Cardiac muscle cell (in vitro differentiated cells and primary cell): ENCODE measurements around the gene TSHZ1. TPM values are rescaled to one million over a fixed set of nuclear protein-coding genes. Genes with fewer than 3 reads are reported as not detected.
A peak's percentile ranks its signal among the peaks of the same experiment; 100 is the strongest.

Experiments used
- DNase-seq, 2 donors: peaks; one replicate each; pipeline versions ENCODE4 v3.0.0 to v3.0.0-alpha.2; 2010 to 2017; ENCODE audit warnings: low read depth in 1 of 2, low spot score in 1 of 2
- H3K27ac ChIP-seq: fragments of 200-600 bp; sonication (generic); 2 replicates; pipeline ENCODE4 v1.5.1; 2016
- H3K27me3 ChIP-seq: fragments of 200-600 bp; sonication (generic); 2 replicates; pipeline ENCODE4 v1.6.0; 2016; ENCODE audit warnings: control low read depth
- H3K36me3 ChIP-seq: fragments of 200-600 bp; sonication (generic); 2 replicates; pipeline ENCODE4 v1.5.1; 2016; ENCODE audit warnings: control low read depth
- H3K4me1 ChIP-seq: fragments of 200-600 bp; sonication (generic); 2 replicates; pipeline ENCODE4 v1.8.1; 2017; ENCODE audit warnings: low read depth, mild to moderate bottlenecking, mixed run types
- H3K4me3 ChIP-seq: fragments of 200-600 bp; sonication (generic); 2 replicates; pipeline ENCODE4 v1.5.1; 2016; ENCODE audit warnings: mild to moderate bottlenecking
- H3K9me3 ChIP-seq: fragments of 200-600 bp; sonication (generic); 2 replicates; pipeline ENCODE4 v1.5.1; 2017; ENCODE audit warnings: low read depth, mild to moderate bottlenecking, control low read depth
- polyA plus RNA-seq: library from polyadenylated mRNA; unstranded; fragments of >200 nt; fragmentation: Nextera tagmentation; extraction: Ambion mirVana; gene quantifications from 2 replicates; pipeline ENCODE4 v1.2.1, GENCODE V29; 2016
- total RNA-seq: library from RNA; depleted of rRNA; stranded (reverse); fragments of >200 nt; gene quantifications from 2 replicates; pipeline ENCODE4 v1.2.3, GENCODE V29; 2016
- TF ChIP-seq, protein P1 (sequence below): IDR thresholded peaks from 2 replicates; pipeline ENCODE4 v1.5.1; 2012; ENCODE audit warnings: low read depth, mild to moderate bottlenecking, low read length

Gene TSHZ1
- total and polyA plus RNA-seq, 2 experiments from 2014 or later, result 6.5 to 13.5 TPM

- Histone ChIP-seq H3K27me3 (no peaks in the 10 kb centered on the region), H3K36me3 (no peaks in the 10 kb centered on the region), H3K9me3 (no peaks in the 10 kb centered on the region), H3K27ac (no peak overlapping the region), H3K4me3 (no peak overlapping the region), H3K4me1 (peaks cover 6% of the 10 kb centered on the region)
- TF ChIP-seq, protein P1, sequence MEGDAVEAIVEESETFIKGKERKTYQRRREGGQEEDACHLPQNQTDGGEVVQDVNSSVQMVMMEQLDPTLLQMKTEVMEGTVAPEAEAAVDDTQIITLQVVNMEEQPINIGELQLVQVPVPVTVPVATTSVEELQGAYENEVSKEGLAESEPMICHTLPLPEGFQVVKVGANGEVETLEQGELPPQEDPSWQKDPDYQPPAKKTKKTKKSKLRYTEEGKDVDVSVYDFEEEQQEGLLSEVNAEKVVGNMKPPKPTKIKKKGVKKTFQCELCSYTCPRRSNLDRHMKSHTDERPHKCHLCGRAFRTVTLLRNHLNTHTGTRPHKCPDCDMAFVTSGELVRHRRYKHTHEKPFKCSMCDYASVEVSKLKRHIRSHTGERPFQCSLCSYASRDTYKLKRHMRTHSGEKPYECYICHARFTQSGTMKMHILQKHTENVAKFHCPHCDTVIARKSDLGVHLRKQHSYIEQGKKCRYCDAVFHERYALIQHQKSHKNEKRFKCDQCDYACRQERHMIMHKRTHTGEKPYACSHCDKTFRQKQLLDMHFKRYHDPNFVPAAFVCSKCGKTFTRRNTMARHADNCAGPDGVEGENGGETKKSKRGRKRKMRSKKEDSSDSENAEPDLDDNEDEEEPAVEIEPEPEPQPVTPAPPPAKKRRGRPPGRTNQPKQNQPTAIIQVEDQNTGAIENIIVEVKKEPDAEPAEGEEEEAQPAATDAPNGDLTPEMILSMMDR, result no peak
- no peak for DNase-seq
These were observed 40.9 kb downstream of the TSHZ1 start for GRCh38 chr18:75251466-75251865.

GRCh38 chr18:75252136-75252535 lies 41.5 kb downstream of the TSHZ1 start:
- no peak overlapping the region for H3K27ac ChIP-seq
- H3K27me3 ChIP-seq, result no peaks in the 10 kb centered on the region
- TF ChIP-seq, protein P1, result no peak
- H3K4me3 ChIP-seq, result no peak overlapping the region
- peaks cover 6% of the 10 kb centered on the region for H3K4me1 ChIP-seq
- H3K9me3 ChIP-seq, result no peaks in the 10 kb centered on the region
- DNase-seq, result no peak
- no peaks in the 10 kb centered on the region for H3K36me3 ChIP-seq

DNA sequence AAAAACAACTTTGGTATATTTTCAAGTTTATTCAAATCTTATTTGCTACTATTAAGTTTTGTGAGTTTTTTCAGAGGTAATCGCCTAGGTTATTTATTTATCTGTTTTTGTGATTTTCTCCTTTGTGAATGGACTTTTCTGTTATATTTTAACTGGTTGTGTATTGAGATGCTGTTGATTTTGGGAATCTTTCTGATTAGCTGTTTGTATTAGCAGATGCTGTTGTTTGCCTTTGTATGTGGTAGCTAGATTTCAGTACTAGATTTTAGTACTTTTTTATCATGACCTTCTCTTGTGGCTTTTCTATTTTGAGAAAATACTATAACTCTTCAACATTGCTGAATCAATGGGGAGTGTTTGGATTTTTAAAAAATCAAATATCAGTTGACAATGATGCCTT lies 42.4 kb downstream of the TSHZ1 start:
- DNase-seq, result no peak
- Histone ChIP-seq H3K4me3 (no peak overlapping the region), H3K36me3 (no peaks in the 10 kb centered on the region), H3K27me3 (no peaks in the 10 kb centered on the region), H3K4me1 (no peaks in the 10 kb centered on the region), H3K9me3 (no peaks in the 10 kb centered on the region), H3K27ac (no peak overlapping the region)
- TF ChIP-seq, protein P1, result no peak

- H3K27ac ChIP-seq, result no peak overlapping the region
- no peak overlapping the region for H3K4me3 ChIP-seq
- H3K36me3 ChIP-seq, result no peaks in the 10 kb centered on the region
- H3K27me3 ChIP-seq, result no peaks in the 10 kb centered on the region
- peak in 1 of 2 donors; percentile 64 for DNase-seq
- TF ChIP-seq, protein P1, result no peak
- no peaks in the 10 kb centered on the region for H3K4me1 ChIP-seq
- no peaks in the 10 kb centered on the region for H3K9me3 ChIP-seq
These were observed 43.2 kb downstream of the TSHZ1 start for GRCh38 chr18:75253784-75254183.

GRCh38 chr18:75255094-75255493 lies 44.5 kb downstream of the TSHZ1 start:
- Histone ChIP-seq H3K27ac (no peak overlapping the region), H3K4me1 (no peaks in the 10 kb centered on the region)
- TF ChIP-seq, protein P1, result no peak

DNA sequence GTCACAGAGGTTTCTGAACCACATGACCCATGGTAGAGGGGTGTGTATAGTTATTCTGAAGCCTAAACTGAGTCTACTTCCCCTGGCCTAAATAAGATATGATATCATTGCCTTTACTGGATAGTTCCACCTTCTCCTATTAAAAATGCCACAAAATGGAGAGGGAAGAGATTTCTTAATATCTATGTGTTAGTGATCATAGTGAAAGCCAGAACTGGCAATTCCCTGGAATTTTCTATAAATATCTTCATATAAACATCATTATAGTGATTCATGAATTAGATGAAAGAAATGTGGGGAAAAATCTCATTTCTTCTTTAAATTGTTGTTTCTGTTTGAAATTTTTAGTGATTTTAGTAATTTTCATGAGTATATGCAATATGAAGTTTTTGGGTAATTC lies 45.8 kb downstream of the TSHZ1 start:
- no peak for DNase-seq
- H3K4me3 ChIP-seq, result no peak overlapping the region
- TF ChIP-seq, protein P1, result no peak
- H3K27ac ChIP-seq, result no peak overlapping the region
- H3K9me3 ChIP-seq, result no peaks in the 10 kb centered on the region
- no peaks in the 10 kb centered on the region for H3K36me3 ChIP-seq
- H3K27me3 ChIP-seq, result no peaks in the 10 kb centered on the region
- H3K4me1 ChIP-seq, result no peaks in the 10 kb centered on the region

More at GRCh38 chr18:75255094-75255493, 44.5 kb downstream of the TSHZ1 start:
- no peak for DNase-seq
- Histone ChIP-seq H3K36me3 (no peaks in the 10 kb centered on the region), H3K9me3 (no peaks in the 10 kb centered on the region), H3K27me3 (no peaks in the 10 kb centered on the region), H3K4me3 (no peak overlapping the region)
